Lower leg skin (tissue), 4 donors: ENCODE measurements around the gene ENPP6. TPM values are rescaled to one million over a fixed set of nuclear protein-coding genes. Genes with fewer than 3 reads are reported as not detected.
A peak's percentile ranks its signal among the peaks of the same experiment; 100 is the strongest.

ENCODE experiments used
- DNase-seq, 2 donors: peaks; one replicate each; pipeline ENCODE4 v3.0.0-alpha.2; 2019; ENCODE audit warnings: low spot score in 2 of 2
- H3K4me3 ChIP-seq: fragments of 200-600 bp; sonication (generic); 2 replicates; pipeline ENCODE4 v1.5.1; 2017; ENCODE audit warnings: mild to moderate bottlenecking, low read depth; ENCODE audit not compliant: poor library complexity, severe bottlenecking
- POLR2A ChIP-seq, 2 donors: fragments of 450-650 bp; IDR thresholded peaks; one replicate each; pipeline ENCODE4 v1.6.1; 2016 to 2017; ENCODE audit warnings: antibody characterized with exemption in 2 of 2, mild to moderate bottlenecking in 1 of 2, moderate library complexity in 1 of 2
- WGBS, 2 donors: methylation state at CpG; one replicate each; pipeline ENCODE4 v1.1.5; 2018; 5-methylcytosine and 5-hydroxymethylcytosine counted together
- intact Hi-C: fragments of 100-400 bp; cut with DNase I; formaldehyde crosslinking; loops from one replicate; pipeline ENCODE4 v1.15.0; 2023; ENCODE audit warnings: low total_unique reads
- total RNA-seq, 4 donors: library from RNA; depleted of rRNA; stranded (reverse); fragments of >200 nt; gene quantifications; one replicate each; pipeline ENCODE4 v1.1.0, GENCODE V29; 2016
- TF ChIP-seq, protein P1 (sequence below), 3 donors: fragments of 450-650 bp; IDR thresholded peaks; one replicate each; pipeline ENCODE4 v1.5.1; 2016; ENCODE audit warnings: antibody characterized with exemption in 3 of 3, mild to moderate bottlenecking in 3 of 3, moderate library complexity in 2 of 3

ENPP6 gene
- total RNA-seq, 4 donors from 2014 or later, result 0.16 TPM; not detected in 3

DNA sequence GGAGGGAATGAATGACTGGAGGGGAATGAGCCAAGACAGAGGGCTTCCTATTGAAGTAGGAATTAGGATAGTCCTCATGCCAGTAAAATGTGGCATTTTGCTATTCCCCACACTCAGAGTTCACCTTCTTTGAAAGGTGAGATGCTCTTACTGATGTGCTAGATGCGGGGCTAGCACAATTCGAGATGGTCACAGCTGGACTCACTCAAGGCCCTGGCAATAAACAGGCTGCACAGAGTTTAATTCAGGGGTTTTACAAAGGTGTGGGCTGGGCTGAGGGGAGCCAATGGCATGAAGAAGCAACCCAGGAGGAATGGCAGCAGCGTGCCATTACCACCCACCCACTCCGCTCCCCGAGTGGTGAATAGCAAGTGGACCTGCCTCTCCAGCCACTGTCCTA is 55.1 kb downstream of the ENPP6 start:
- DNase-seq, result peak in 1 of 2 donors; percentile 36
- H3K4me3 ChIP-seq, result no peak overlapping the region
- intact Hi-C loops, result loop anchor here (5.0 kb wide), 1 partner anchor 320 kb away; no protein-coding TSS in a partner anchor
- 86 to 92% methylated on average over 5 of the region's 5 CpGs for WGBS, 2 donors
- TF ChIP-seq, protein P1, sequence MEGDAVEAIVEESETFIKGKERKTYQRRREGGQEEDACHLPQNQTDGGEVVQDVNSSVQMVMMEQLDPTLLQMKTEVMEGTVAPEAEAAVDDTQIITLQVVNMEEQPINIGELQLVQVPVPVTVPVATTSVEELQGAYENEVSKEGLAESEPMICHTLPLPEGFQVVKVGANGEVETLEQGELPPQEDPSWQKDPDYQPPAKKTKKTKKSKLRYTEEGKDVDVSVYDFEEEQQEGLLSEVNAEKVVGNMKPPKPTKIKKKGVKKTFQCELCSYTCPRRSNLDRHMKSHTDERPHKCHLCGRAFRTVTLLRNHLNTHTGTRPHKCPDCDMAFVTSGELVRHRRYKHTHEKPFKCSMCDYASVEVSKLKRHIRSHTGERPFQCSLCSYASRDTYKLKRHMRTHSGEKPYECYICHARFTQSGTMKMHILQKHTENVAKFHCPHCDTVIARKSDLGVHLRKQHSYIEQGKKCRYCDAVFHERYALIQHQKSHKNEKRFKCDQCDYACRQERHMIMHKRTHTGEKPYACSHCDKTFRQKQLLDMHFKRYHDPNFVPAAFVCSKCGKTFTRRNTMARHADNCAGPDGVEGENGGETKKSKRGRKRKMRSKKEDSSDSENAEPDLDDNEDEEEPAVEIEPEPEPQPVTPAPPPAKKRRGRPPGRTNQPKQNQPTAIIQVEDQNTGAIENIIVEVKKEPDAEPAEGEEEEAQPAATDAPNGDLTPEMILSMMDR (IDR thresholded peaks at IDR 0.05), result no peak
- TF ChIP-seq POLR2A (IDR thresholded peaks at IDR 0.05), result no peak

DNA sequence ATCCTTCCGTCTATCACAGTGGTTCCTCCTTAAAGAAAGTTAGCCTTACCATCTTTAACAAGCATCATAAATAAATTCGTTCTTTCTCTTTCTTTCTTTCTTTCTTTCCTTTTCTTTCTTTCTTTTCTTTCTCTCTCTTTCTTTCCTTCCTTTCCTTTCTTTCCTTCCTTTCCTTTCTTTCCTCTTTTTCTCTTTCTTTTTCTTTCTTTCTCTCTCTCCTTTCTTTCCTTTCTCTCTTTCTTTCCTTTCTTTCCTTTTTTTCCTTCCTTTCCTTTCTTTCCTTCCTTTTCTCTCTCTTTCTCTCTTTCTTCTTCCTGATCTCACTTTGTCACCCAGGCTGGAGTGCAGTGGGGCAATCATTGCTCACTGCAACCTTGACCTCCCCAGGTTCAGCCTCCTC is 60.4 kb downstream of the ENPP6 start:
- H3K4me3 ChIP-seq, result no peak overlapping the region
- DNase-seq, result no peak
- no peak for TF ChIP-seq POLR2A (IDR thresholded peaks at IDR 0.05)
- WGBS, 2 donors, result 89 to 91% methylated on average over 2 of the region's 2 CpGs
- intact Hi-C loops, result no loop called here

DNA sequence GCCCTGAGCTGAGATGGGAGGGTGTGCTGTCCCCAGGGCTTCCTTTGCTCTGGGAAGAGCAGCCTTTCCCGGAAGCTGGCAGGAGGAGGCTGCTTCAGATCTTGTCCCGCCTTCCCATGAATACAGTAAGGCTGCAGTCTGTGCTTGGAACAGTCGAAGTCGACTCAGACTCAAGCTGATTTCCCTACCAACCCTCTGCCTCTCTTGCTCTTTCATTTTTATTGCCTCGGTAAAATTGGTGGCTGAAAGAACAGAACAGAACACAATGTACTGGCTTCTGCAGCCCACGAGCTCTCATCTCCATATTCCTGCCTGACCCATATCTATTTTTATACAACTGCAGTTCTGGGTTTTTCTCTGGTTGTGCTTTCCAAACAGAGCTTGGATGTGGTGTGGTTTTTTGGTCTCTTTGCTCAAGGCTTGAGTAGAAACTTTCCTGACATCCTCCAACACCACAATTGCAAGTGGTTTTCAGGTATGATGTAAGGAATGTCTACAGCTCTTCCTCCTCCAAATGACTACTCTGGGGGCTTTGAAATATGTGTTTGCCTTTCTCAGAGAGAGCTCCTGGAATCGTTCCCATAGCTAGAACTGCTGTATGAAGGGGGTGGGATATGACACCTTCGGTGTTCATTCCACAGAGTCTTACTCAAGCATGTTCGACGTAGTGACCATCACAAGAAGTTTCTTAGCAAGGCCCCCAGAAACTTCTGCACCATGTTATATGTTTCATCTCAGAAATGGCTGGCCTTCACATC is 61.3 kb downstream of the ENPP6 start:
- no peak for TF ChIP-seq POLR2A (IDR thresholded peaks at IDR 0.05)
- TF ChIP-seq, protein P1 (IDR thresholded peaks at IDR 0.05), result no peak
- H3K4me3 ChIP-seq, result no peak overlapping the region
- WGBS, 2 donors, result 55 to 57% methylated on average over 10 of the region's 10 CpGs
- peak in 1 of 2 donors; percentile 53 for DNase-seq
- intact Hi-C loops, result no loop called here

DNA sequence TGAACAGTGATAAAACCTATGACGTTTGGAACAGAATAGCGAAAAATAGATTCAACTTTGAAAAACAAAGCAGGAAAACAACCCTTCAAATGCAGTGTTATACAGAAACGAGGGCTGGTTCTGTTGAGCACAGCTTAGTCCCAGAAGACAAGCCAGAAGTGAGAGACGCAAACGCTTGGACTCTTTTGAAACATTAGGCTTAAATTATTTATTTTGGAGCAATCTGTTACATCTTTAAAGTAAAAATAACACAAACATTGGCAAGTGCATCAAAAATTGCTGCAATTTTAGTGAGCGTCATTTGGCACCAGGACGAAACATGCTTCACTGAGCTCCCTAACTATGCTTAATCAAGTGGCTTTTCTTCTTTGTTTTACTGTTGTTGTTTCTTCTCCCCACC is 63.5 kb downstream of the ENPP6 start:
- 51 to 53% methylated on average over 7 of the region's 7 CpGs for WGBS, 2 donors
- TF ChIP-seq, protein P1 (IDR thresholded peaks at IDR 0.05), result no peak
- no peak for TF ChIP-seq POLR2A (IDR thresholded peaks at IDR 0.05)
- H3K4me3 ChIP-seq, result no peak overlapping the region
- DNase-seq, result peak in 1 of 2 donors; percentile 58
- intact Hi-C loops, result no loop called here

DNA sequence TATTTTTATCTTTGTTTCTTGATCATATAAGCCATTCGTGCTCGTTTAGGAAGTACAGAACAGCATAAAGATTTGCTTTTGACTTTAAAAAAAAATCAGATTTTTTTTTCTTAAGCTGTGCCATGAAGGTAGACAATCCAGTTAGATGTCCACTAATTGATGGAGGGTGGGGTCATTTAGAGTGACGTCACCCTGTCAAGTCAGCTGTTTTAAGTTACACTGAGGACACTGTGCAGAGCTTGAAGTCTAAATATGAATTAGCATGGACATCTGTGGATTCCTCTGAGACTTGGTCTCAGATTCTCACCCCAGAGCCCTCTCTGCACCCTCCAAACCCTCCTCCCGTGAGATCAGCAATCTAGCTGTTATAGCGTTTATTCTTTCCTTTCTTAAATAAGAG is 63.9 kb downstream of the ENPP6 start:
- DNase-seq, result peak in 1 of 2 donors; percentile 23
- intact Hi-C loops, result no loop called here
- no peak overlapping the region for H3K4me3 ChIP-seq
- 70 to 74% methylated on average over 5 of the region's 5 CpGs for WGBS, 2 donors
- TF ChIP-seq POLR2A (IDR thresholded peaks at IDR 0.05), result no peak
- TF ChIP-seq, protein P1 (IDR thresholded peaks at IDR 0.05), result no peak

DNA sequence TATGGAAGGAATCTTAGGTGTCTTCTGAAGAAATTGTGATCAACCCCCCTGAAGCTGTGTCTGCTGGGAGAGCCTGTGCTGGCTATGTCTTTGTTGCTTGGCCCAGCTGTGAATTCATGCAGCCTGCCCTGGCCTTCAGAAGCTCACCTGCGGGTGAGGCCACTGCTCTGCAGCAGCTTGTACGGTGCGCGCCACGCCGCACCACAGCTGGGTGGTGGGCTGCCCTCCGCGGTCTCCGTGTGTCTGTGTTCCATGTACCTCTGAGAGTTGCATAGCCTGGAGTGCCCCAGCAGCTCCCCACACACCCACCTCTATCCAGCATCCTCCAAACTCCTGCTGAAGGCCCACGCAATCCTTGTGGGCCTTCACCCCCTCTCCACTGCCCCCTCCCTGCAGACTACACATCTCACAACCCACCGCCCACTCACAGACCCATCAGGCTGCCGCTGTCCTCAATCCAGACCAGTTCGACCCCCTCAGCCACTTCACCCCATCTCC is 65.6 kb downstream of the ENPP6 start:
- WGBS, 2 donors, result 94 to 97% methylated on average over 13 of the region's 13 CpGs
- no peak overlapping the region for H3K4me3 ChIP-seq
- TF ChIP-seq, protein P1 (IDR thresholded peaks at IDR 0.05), result no peak
- no peak for TF ChIP-seq POLR2A (IDR thresholded peaks at IDR 0.05)
- peak in 1 of 2 donors; percentile 62 for DNase-seq
- intact Hi-C loops, result no loop called here
